Naive thymus-derived CD8-positive, alpha-beta T cell (primary cell): ENCODE results near the gene HNRNPF. TPM values are rescaled to one million over a fixed set of nuclear protein-coding genes. Genes with fewer than 3 reads are reported as not detected.

Source experiments
- ATAC-seq, 2 donors: fragments of 150-1000 bp; cut with Tn5 transposase in 1 of 2; sonication (Bioruptor Pico), chemical (Tn5 transposase) in 1 of 2; 1 replicate in 1 of 2; 2 replicates in 1 of 2; pipeline ENCODE4 v1.10.0; 2021; ENCODE audit warnings: mild to moderate bottlenecking in 2 of 2, moderate library complexity in 2 of 2
- POLR2A ChIA-PET: fragments of 350-600 bp; sonication (Branson Sonifier 250); formaldehyde crosslinking; loops from one replicate; lab custom pipeline; 2021; ENCODE audit warnings: antibody characterized with exemption; lab: Charles Lee
- DNase-seq, 10 donors: peaks; one replicate each; pipeline versions ENCODE4 v3.0.0 to v3.0.0-alpha.2; 2020 to 2022
- H3K27ac Mint-ChIP-seq, 10 donors: one replicate each; pipeline ENCODE4 v1.8.0; 2020 to 2022; ENCODE audit warnings: mild to moderate bottlenecking in 10 of 10, mixed read lengths in 10 of 10, moderate library complexity in 4 of 10, inconsistent platforms in 1 of 10
- H3K27me3 Mint-ChIP-seq, 5 donors: one replicate each; pipeline ENCODE4 v1.8.0; 2021 to 2022; ENCODE audit warnings: mixed read lengths in 5 of 5
- H3K36me3 Mint-ChIP-seq, 3 donors: one replicate each; pipeline ENCODE4 v1.8.0; 2020 to 2022; ENCODE audit warnings: mixed read lengths in 3 of 3, mild to moderate bottlenecking in 2 of 3, inconsistent platforms in 1 of 3
- H3K4me1 Mint-ChIP-seq, 4 donors: one replicate each; pipeline ENCODE4 v1.8.0; 2021 to 2022; ENCODE audit warnings: mixed read lengths in 4 of 4
- H3K4me3 Mint-ChIP-seq, 10 donors: one replicate each; pipeline ENCODE4 v1.8.0; 2020 to 2022; ENCODE audit warnings: mild to moderate bottlenecking in 10 of 10, mixed read lengths in 10 of 10, moderate library complexity in 6 of 10, inconsistent platforms in 1 of 10
- H3K9me3 Mint-ChIP-seq, 9 donors: one replicate each; pipeline ENCODE4 v1.8.0; 2020 to 2022; ENCODE audit warnings: mixed read lengths in 9 of 9, mild to moderate bottlenecking in 3 of 9, inconsistent platforms in 1 of 9, moderate library complexity in 1 of 9
- polyA plus RNA-seq, 3 donors: library from polyadenylated mRNA; unstranded; fragments of 300-500 nt; fragmentation: Illumina TruSeq; gene quantifications; one replicate each; pipeline ENCODE4 v1.2.3, GENCODE V29; 2021
- total RNA-seq, 8 experiments: library from RNA in 2 of 8; stranded (reverse) in 2 of 8; gene quantifications; one replicate each; pipeline ENCODE4 v1.2.3 and lab custom pipeline; 2021 to 2026

The HNRNPF gene
- total and polyA plus RNA-seq, 5 experiments from 2014 or later, result 155 to 202 (median 168) TPM

- Mint-ChIP-seq H3K4me1 (peaks cover 30 to 48% (median 37%) of the 10 kb centered on the region in 4 donors), H3K4me3 (no peak overlapping the region), H3K9me3 (no peaks in the 10 kb centered on the region), H3K27ac (peak overlapping the region in 5 of 10 donors; percentile 64 to 93 (median 77)), H3K27me3 (no peaks in the 10 kb centered on the region), H3K36me3 (peaks cover 5 to 50% (median 11%) of the 10 kb centered on the region in 3 donors)
- no peak for DNase-seq
- no peak for ATAC-seq
- POLR2A ChIA-PET, result interaction anchor here (0.8 to 2.0 kb wide), 3 partner anchors 11 to 23 kb away, joined by 3 to 9 read pairs (median 3); partner anchors contain the start of gene HNRNPF
Observed at GRCh38 chr10:43385412-43386004, 23.5 kb downstream of the HNRNPF start.

GRCh38 chr10:43384252-43385221, 24.4 kb downstream of the HNRNPF start:
- Mint-ChIP-seq H3K4me3 (no peak overlapping the region), H3K9me3 (no peaks in the 10 kb centered on the region), H3K36me3 (peaks cover 5 to 40% (median 11%) of the 10 kb centered on the region in 3 donors), H3K27ac (peak overlapping the region in 9 of 10 donors; percentile 41 to 90 (median 68)), H3K4me1 (peaks cover 25 to 38% (median 28%) of the 10 kb centered on the region in 4 donors), H3K27me3 (no peaks in the 10 kb centered on the region)
- POLR2A ChIA-PET, result interaction anchor here (0.6 to 2.0 kb wide), 4 partner anchors 12 to 48 kb away, joined by 3 to 9 read pairs (median 4); partner anchors contain the start of gene HNRNPF
- ATAC-seq, result no peak
- no peak for DNase-seq

GRCh38 chr10:43383204-43383971, 25.6 kb downstream of the HNRNPF start:
- POLR2A ChIA-PET, result no interaction called here
- Mint-ChIP-seq H3K27me3 (no peaks in the 10 kb centered on the region), H3K4me1 (peaks cover 18 to 28% (median 20%) of the 10 kb centered on the region in 4 donors), H3K9me3 (no peaks in the 10 kb centered on the region), H3K36me3 (peaks cover 2 to 29% (median 11%) of the 10 kb centered on the region in 3 donors), H3K4me3 (peak overlapping the region in 1 of 10 donors; percentile 38), H3K27ac (peak overlapping the region in 9 of 10 donors; percentile 33 to 90 (median 73))
- no peak for DNase-seq
- ATAC-seq, result peak in 1 of 2 donors; percentile 16

- H3K27me3 Mint-ChIP-seq, result no peaks in the 10 kb centered on the region
- ATAC-seq (no peak), DNase-seq (no peak)
- H3K4me3 Mint-ChIP-seq, result no peak overlapping the region
- peaks cover 0 to 4% (median 0%) of the 10 kb centered on the region in 3 donors for H3K36me3 Mint-ChIP-seq
- H3K4me1 Mint-ChIP-seq, result peaks cover 0 to 8% (median 5%) of the 10 kb centered on the region in 4 donors
- peak overlapping the region; percentile 9 to 85 (median 65) for H3K27ac Mint-ChIP-seq
- H3K9me3 Mint-ChIP-seq, result no peaks in the 10 kb centered on the region
- POLR2A ChIA-PET, result interaction anchor here (0.6 to 1.0 kb wide), 5 partner anchors 72 to 218 kb away, joined by 3 to 6 read pairs (median 4); no protein-coding TSS in a partner anchor
Observed at GRCh38 chr10:43380610-43381222, 28.3 kb downstream of the HNRNPF start.

- Mint-ChIP-seq H3K4me3 (no peak overlapping the region), H3K9me3 (no peaks in the 10 kb centered on the region), H3K27ac (peak overlapping the region in 1 of 10 donors; percentile 45), H3K27me3 (no peaks in the 10 kb centered on the region), H3K36me3 (no peaks in the 10 kb centered on the region), H3K4me1 (peaks cover 7 to 16% (median 13%) of the 10 kb centered on the region in 4 donors)
- DNase-seq, result no peak
- ATAC-seq, result no peak
- POLR2A ChIA-PET, result no interaction called here
Observed at GRCh38 chr10:43377424-43377883, 31.5 kb downstream of the HNRNPF start.

GRCh38 chr10:43376828-43377423, 32.1 kb downstream of the HNRNPF start:
- no peak overlapping the region for H3K4me3 Mint-ChIP-seq
- DNase-seq, result no peak
- no peaks in the 10 kb centered on the region for H3K27me3 Mint-ChIP-seq
- H3K27ac Mint-ChIP-seq, result peak overlapping the region in 2 of 10 donors; percentile 5 to 45
- H3K4me1 Mint-ChIP-seq, result peaks cover 7 to 16% (median 13%) of the 10 kb centered on the region in 4 donors
- no peak for ATAC-seq
- no peaks in the 10 kb centered on the region for H3K36me3 Mint-ChIP-seq
- no peaks in the 10 kb centered on the region for H3K9me3 Mint-ChIP-seq
- POLR2A ChIA-PET, result no interaction called here

- Mint-ChIP-seq H3K27ac (peak overlapping the region in 2 of 10 donors; percentile 22 to 62), H3K27me3 (no peaks in the 10 kb centered on the region), H3K36me3 (no peaks in the 10 kb centered on the region), H3K9me3 (no peaks in the 10 kb centered on the region), H3K4me3 (no peak overlapping the region), H3K4me1 (peaks cover 7 to 16% (median 13%) of the 10 kb centered on the region in 4 donors)
- DNase-seq (no peak), ATAC-seq (no peak)
- POLR2A ChIA-PET, result no interaction called here
Observed at GRCh38 chr10:43376046-43376635, 32.8 kb downstream of the HNRNPF start.

- peak overlapping the region in 1 of 10 donors; percentile 62 for H3K27ac Mint-ChIP-seq
- H3K4me3 Mint-ChIP-seq, result no peak overlapping the region
- H3K4me1 Mint-ChIP-seq, result peaks cover 5 to 16% (median 12%) of the 10 kb centered on the region in 4 donors
- POLR2A ChIA-PET, result no interaction called here
- DNase-seq, result no peak
- no peaks in the 10 kb centered on the region for H3K27me3 Mint-ChIP-seq
- no peaks in the 10 kb centered on the region for H3K9me3 Mint-ChIP-seq
- no peak for ATAC-seq
- H3K36me3 Mint-ChIP-seq, result no peaks in the 10 kb centered on the region
Observed at GRCh38 chr10:43375401-43376020, 33.5 kb downstream of the HNRNPF start.

GRCh38 chr10:43374194-43374593, 34.8 kb downstream of the HNRNPF start:
- no peaks in the 10 kb centered on the region for H3K9me3 Mint-ChIP-seq
- H3K27ac Mint-ChIP-seq, result peak overlapping the region in 1 of 10 donors; percentile 11
- no peaks in the 10 kb centered on the region for H3K36me3 Mint-ChIP-seq
- DNase-seq (no peak), ATAC-seq (no peak)
- POLR2A ChIA-PET, result interaction anchor here (1.0 kb wide), 1 partner anchor 14 kb away, joined by 3 read pairs; no protein-coding TSS in a partner anchor
- H3K4me1 Mint-ChIP-seq, result peaks cover 5 to 16% (median 12%) of the 10 kb centered on the region in 4 donors
- H3K4me3 Mint-ChIP-seq, result no peak overlapping the region
- no peaks in the 10 kb centered on the region for H3K27me3 Mint-ChIP-seq

- Mint-ChIP-seq H3K9me3 (no peaks in the 10 kb centered on the region), H3K27me3 (no peaks in the 10 kb centered on the region), H3K36me3 (no peaks in the 10 kb centered on the region), H3K27ac (peak overlapping the region in 1 of 10 donors; percentile 81), H3K4me3 (no peak overlapping the region), H3K4me1 (peaks cover 5 to 16% (median 12%) of the 10 kb centered on the region in 4 donors)
- DNase-seq (peak in 1 of 10 donors; percentile 41), ATAC-seq (no peak)
- POLR2A ChIA-PET, result interaction anchor here (0.5 to 1.0 kb wide), 2 partner anchors 13 to 28 kb away, joined by 3 to 4 read pairs; no protein-coding TSS in a partner anchor
Observed at GRCh38 chr10:43373461-43373860, 35.5 kb downstream of the HNRNPF start.
